HG02973 (cell line): ENCODE results near the gene ELMO1.

Experiments used
- ATAC-seq: cut with Tn5 transposase; IDR thresholded peaks from one replicate; pipeline ENCODE4 v1.9.1; 2021; ENCODE audit warnings: moderate library complexity; ENCODE audit not compliant: unreplicated experiment

The ELMO1 gene

GRCh38 chr7:37108615-37109014 is 340.0 kb downstream of the ELMO1 start:
- ATAC-seq: no peak

- no peak for ATAC-seq
Observed at GRCh38 chr7:37107047-37107750, 341.5 kb downstream of the ELMO1 start.

- ATAC-seq: no peak
Observed at GRCh38 chr7:37105762-37106161, 342.9 kb downstream of the ELMO1 start.

- ATAC-seq: no peak
Observed at GRCh38 chr7:37104822-37105518, 343.7 kb downstream of the ELMO1 start.

- ATAC-seq: no peak
Observed at GRCh38 chr7:37102518-37103137, 346.0 kb downstream of the ELMO1 start.

GRCh38 chr7:37100735-37101331 is 347.8 kb downstream of the ELMO1 start:
- no peak for ATAC-seq

GRCh38 chr7:37098762-37099161 is 349.9 kb downstream of the ELMO1 start:
- no peak for ATAC-seq

- no peak for ATAC-seq
Observed at GRCh38 chr7:37097983-37098382, 350.7 kb downstream of the ELMO1 start.

GRCh38 chr7:37097276-37097675 is 351.4 kb downstream of the ELMO1 start:
- ATAC-seq: no peak

GRCh38 chr7:37096341-37096740 is 352.3 kb downstream of the ELMO1 start:
- no peak for ATAC-seq

- ATAC-seq: no peak
Observed at GRCh38 chr7:37095122-37095521, 353.5 kb downstream of the ELMO1 start.

GRCh38 chr7:37093257-37093656 is 355.4 kb downstream of the ELMO1 start:
- ATAC-seq: no peak

- ATAC-seq: no peak
Observed at GRCh38 chr7:37092548-37092947, 356.1 kb downstream of the ELMO1 start.

GRCh38 chr7:37089972-37090371 is 358.7 kb downstream of the ELMO1 start:
- ATAC-seq: no peak

GRCh38 chr7:37085600-37085999 is 363.1 kb downstream of the ELMO1 start:
- ATAC-seq: no peak

- ATAC-seq: no peak
Observed at GRCh38 chr7:37084303-37084702, 364.4 kb downstream of the ELMO1 start.

- ATAC-seq: no peak
Observed at GRCh38 chr7:37083311-37084096, 365.2 kb downstream of the ELMO1 start.

GRCh38 chr7:37081436-37081835 is 367.2 kb downstream of the ELMO1 start:
- ATAC-seq: no peak

GRCh38 chr7:37079420-37079819 is 369.2 kb downstream of the ELMO1 start:
- no peak for ATAC-seq

- no peak for ATAC-seq
Observed at GRCh38 chr7:37076668-37077067, 372.0 kb downstream of the ELMO1 start.

GRCh38 chr7:37074370-37074769 is 374.3 kb downstream of the ELMO1 start:
- no peak for ATAC-seq
